Measurements from ENCODE around the gene PRELP.
"Not testable (repeated sequence)": the region's sequence is repeated elsewhere in the genome, so short reads cannot be mapped to it uniquely, and the experiment has no call there.

PRELP gene

GRCh38 chr1:203506858-203507626, 31.4 kb downstream of the PRELP start:
- no peak for DNase-seq (ENCODE audit: low read depth in 2 of 2)

DNA sequence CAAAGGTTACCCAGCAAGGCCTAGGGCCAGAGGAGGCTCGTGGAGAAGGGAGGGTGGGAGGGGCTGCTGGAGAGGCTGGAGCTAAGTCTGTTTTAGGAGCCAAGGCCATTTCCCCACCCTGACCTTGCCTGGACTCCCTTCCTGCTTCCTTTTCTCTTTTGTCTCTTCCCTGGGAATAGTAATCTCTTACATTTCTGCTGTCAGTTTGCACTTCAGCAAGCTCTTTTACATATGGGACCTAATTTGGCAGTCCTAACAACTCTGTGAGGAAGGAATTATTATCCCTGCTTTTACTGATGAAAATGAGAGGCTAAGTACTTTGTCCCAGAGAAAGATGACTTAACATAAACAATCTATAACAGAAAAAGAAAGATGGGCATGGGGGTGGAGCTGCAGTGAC, 32.2 kb downstream of the PRELP start:
- no peak for DNase-seq (ENCODE audit: low read depth in 2 of 2)

DNA sequence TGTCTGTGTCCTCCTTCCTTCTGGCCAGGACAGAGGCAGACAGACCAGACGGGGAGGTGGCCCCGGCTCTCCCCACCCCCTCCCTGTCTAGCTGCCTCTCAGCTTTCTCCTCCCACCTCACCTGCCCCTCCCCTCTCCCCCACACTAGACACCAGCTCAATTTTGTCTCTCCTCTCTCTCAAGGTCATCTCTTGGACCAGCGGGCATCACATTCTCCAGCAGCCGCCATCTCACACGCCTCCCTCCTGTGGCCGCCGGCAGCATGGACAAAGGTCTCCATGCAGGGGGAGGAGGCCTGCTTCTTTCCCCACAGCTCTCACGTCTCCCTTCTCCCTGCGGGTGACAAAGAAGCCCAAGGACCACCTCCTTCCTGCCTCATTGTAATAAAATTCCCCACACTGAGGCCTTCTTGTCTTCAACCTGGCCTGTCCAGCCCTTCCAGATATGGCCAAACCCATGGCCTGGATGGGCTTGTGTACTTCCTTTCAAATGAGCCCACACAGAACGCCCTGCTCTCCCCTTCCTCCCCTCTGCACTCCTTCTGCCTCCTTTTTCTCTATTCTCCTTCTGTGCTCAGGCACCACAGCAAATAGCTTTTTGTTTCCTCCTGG, 33.0 kb downstream of the PRELP start:
- no peak for DNase-seq (ENCODE audit: low read depth in 2 of 2)

DNA sequence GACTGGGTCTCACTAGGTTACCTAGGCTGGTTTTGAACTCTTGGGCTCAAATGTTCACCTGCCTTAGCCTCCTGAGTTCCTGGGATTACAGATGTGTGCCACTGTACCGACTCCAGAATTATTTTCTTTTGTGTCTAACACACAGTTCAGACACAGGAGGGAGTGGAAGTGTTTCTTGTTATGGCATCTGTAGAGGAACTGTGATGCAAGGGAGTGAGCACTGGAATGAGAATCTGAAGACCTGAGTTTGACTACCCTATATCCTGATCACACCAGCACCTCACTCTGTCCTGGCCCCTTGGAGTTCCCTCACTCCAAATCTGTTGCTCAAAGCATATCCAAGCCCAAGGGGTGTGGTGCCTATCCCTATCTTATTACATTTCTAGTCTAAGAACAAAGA, 33.5 kb downstream of the PRELP start:
- no peak for DNase-seq (ENCODE audit: low read depth in 2 of 2)

GRCh38 chr1:203511513-203511912, 35.9 kb downstream of the PRELP start:
- no peak for DNase-seq (ENCODE audit: low read depth in 2 of 2)

DNA sequence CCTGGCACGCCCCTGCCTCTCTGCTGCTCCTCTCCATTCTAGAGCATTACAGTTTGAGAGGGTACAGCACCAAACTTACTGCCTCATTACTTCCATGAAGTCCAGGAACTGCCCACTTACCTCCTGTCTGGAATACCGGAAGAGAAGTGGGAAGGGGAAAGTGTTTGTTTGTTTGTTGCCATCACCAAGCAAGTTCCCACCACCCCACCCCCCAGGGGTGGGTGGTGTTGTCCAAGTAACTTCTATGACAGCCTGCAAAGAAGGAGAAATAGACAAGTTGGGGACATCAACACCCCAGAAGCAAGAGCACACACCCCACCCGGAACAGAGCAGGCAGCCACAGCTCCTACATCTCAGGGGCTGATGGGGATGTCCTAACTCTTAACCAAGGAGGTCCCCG, 36.3 kb downstream of the PRELP start:
- DNase-seq (ENCODE audit: low read depth in 2 of 2): no peak

DNA sequence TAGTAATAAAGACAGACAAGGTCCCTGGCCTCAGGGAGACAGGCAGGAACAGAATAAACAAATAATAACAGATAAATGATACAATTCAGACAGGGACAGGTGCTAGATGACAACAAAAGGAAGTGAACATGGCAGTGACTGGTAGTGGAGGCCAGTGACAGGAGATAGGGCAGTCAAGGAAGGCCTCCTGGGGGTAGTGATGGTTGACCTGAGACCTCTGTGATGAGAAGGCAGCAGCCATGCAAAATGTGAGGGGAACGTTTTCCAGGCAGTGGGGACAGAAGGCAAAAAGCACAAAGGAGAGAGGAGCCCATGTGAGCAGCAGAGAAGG, 36.9 kb downstream of the PRELP start:
- no peak for DNase-seq (ENCODE audit: low read depth in 2 of 2)

- peak; percentile 75 to 79 for DNase-seq (ENCODE audit: low read depth in 2 of 2)
These were observed 37.4 kb downstream of the PRELP start for GRCh38 chr1:203512848-203513584.

DNA sequence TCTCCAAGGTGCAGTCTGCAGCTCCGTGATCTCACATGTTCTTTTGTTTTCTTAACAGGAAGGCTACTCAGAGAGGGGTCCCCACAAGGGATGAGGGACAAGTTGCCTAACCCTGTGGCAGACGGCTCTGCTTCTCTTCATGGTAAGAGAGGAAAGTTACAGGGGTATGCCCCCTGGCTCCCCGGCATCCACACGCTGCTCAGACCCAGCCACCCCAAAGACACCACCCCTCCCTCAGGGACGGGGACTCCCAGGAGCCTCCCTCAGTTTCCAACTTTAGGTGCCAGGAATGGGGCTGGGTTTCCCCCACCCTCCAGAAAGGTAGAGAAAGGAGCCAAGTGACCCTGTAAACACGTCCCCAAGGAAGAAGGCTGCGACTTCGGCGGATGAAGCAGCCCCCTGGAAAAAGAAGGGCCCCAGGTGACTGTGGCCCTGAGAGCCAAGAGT, 38.0 kb downstream of the PRELP start:
- DNase-seq (ENCODE audit: low read depth in 2 of 2): no peak

DNA sequence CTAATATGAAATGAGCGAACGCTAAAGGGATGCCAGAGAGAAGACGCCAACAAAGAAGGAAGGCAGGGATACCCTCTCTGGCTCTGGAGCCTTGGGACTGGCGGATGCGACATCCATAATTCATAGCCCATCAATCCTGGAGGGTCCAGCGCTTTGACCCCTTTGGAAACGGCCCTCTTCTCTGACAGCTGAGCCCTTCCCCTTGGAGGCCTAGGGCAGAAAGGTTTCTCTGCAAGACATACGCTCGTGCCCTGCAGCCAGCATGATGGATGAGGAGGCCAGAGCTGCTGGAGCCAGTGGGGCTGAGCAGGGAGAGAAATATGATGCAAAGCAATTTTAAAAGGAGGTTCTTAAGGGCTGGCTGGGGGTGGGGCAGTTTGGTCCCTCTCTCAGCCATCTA, 40.6 kb downstream of the PRELP start:
- DNase-seq (ENCODE audit: low read depth in 2 of 2): no peak

- no peak for DNase-seq (ENCODE audit: low read depth in 2 of 2)
These were observed 41.3 kb downstream of the PRELP start for GRCh38 chr1:203516906-203517305.

- no peak for DNase-seq (ENCODE audit: low read depth in 2 of 2)
These were observed 42.0 kb downstream of the PRELP start for GRCh38 chr1:203517426-203518110.

- not testable (repeated sequence) for DNase-seq (ENCODE audit: low read depth in 2 of 2)
These were observed 42.5 kb downstream of the PRELP start for GRCh38 chr1:203518139-203518538.

DNA sequence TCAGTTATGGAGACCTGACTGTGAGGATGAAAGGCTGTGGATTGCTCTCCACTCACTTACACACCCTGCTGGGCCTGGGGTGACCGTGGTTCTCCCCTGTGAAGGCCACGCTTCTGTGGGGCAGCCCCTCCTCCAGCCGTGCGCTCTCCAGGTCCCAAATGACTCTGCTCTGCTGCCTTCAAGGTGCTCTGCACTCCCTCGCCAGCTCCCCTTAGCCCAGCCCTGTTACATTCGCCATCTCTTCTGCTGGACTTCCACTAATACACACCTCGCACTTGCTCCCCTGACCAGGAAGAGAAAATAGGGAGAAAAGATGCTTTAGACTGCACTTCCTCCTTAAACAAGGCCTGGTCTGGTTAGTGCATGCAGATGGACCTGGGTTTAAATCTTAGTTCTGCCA, 42.9 kb downstream of the PRELP start:
- no peak for DNase-seq (ENCODE audit: low read depth in 2 of 2)

- no peak for DNase-seq (ENCODE audit: low read depth in 2 of 2)
These were observed 43.6 kb downstream of the PRELP start for GRCh38 chr1:203519053-203519840.

- DNase-seq (ENCODE audit: low read depth in 2 of 2): no peak
These were observed 44.3 kb downstream of the PRELP start for GRCh38 chr1:203519896-203520295.

- no peak for DNase-seq (ENCODE audit: low read depth in 2 of 2)
These were observed 44.7 kb downstream of the PRELP start for GRCh38 chr1:203520315-203520714.

- DNase-seq (ENCODE audit: low read depth in 2 of 2): no peak
These were observed 45.6 kb downstream of the PRELP start for GRCh38 chr1:203521074-203521794.

- DNase-seq (ENCODE audit: low read depth in 2 of 2): no peak
These were observed 46.2 kb downstream of the PRELP start for GRCh38 chr1:203521812-203522211.

DNA sequence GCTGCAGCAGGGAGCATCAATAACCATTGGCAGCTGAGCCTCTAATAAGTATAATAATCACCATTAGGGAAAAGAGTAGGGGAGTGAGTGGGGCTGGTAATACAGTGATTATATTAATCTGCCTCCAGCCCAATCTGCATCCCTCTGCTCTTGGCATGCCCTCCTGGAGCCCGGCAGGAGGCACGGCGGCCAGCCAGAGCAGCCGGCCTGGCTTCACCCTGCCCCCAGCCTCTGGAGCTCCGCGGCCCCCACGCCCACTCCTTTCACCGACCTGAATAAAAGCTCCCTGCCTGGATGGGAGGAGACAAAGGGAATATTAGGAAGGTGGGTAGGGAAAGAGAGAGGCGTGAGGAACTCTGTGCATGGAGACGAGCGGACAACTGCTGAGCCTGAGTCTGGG, 46.6 kb downstream of the PRELP start:
- no peak for DNase-seq (ENCODE audit: low read depth in 2 of 2)

DNA sequence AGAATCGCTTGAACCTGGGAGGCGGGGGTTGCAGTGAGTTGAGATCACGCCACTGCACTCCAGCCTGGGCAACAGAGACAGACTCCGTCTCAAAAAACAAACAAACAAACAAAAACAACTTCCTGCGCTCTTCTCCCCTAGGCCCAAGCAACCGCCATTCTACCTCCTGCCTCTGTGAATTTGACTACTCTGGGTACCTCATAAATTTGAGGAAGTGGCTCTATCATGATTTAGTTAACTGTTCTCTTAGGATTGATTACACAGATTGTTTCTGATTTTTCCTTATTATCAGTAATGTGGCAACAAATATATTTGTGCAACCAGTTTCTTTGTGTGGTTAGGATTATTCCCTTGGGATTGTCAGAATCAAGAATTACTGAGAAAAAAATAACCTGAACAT, 48.1 kb downstream of the PRELP start:
- DNase-seq (ENCODE audit: low read depth in 2 of 2): no peak

Data from fibroblast of skin of left biceps (primary cell).